HL-60 (cell line): ENCODE results near the gene SIVA1.

Experiments
- CTCF ChIP-seq: IDR thresholded peaks from one replicate; pipeline ENCODE4 v1.5.1; 2011; ENCODE audit warnings: low read length, control low read depth, inconsistent platforms; ENCODE audit not compliant: insufficient read depth
- GABPA ChIP-seq: IDR thresholded peaks from 2 replicates; pipeline ENCODE4 v1.6.1; 2012; ENCODE audit warnings: low read depth
- POLR2AphosphoS5 ChIP-seq: IDR thresholded peaks from 2 replicates; pipeline ENCODE4 v1.6.1; 2012; ENCODE audit warnings: low read depth
- REST ChIP-seq: IDR thresholded peaks from 2 replicates; pipeline ENCODE4 v1.6.1; 2012; ENCODE audit warnings: low read depth; ENCODE audit not compliant: insufficient replicate concordance
- SPI1 ChIP-seq: IDR thresholded peaks from 2 replicates; pipeline ENCODE4 v1.6.1; 2012; ENCODE audit warnings: low read depth, mild to moderate bottlenecking, borderline replicate concordance

GRCh38 chr14:104799244-104800014 is 46.5 kb downstream of the SIVA1 start:
- TF ChIP-seq CTCF (no peak), POLR2AphosphoS5 (no peak), REST (no peak), GABPA (no peak), SPI1 (no peak)
